GM04504 (cell line): ENCODE results near the gene PIEZO2.

Experiments used
- DNase-seq: peaks from one replicate; pipeline ENCODE4 v3.0.0-alpha.2; 2012; ENCODE audit warnings: low read depth

PIEZO2 gene

DNA sequence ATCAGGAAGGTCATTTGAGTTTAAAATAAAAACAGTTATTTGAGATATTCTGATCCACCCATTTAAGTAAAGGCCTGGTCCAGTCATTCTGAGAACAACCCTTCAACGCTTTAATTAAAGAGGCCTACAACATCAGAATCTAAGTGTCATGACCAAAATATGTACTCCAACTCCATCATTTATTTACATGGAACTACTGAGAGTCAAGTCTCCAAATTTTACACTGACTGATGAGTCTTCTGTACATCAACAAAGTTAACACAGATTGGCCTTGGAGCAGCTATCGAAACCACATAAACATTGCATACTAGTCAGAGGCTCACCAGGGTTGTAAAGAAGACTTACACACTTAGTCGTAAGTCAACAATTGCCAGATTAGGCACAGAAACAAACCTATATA lies 37.1 kb downstream of the PIEZO2 start:
- DNase-seq = no peak

DNA sequence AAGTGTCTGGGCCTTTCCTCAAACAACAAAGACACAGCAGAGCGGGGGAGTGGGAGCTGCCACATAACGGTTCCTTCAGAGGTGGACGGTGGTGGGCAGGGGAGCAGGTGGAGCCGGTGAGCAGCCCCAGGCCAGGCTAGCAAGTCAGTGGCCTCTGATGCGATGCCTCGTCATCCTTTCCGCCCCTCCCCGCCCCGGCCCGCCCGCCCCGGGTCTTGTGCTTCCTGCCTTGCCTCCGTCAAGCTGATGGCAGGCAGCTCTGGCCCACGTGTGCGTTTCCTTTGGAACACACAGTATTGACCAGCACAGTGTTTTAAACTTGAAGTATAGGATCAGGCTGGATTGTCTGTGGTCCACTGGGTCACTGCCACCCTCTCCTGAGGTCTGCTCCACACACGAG lies 38.9 kb downstream of the PIEZO2 start:
- no peak for DNase-seq

GRCh38 chr18:11108947-11109346 lies 40.4 kb downstream of the PIEZO2 start:
- no peak for DNase-seq

- no peak for DNase-seq
These were observed 42.5 kb downstream of the PIEZO2 start for GRCh38 chr18:11106894-11107293.

DNA sequence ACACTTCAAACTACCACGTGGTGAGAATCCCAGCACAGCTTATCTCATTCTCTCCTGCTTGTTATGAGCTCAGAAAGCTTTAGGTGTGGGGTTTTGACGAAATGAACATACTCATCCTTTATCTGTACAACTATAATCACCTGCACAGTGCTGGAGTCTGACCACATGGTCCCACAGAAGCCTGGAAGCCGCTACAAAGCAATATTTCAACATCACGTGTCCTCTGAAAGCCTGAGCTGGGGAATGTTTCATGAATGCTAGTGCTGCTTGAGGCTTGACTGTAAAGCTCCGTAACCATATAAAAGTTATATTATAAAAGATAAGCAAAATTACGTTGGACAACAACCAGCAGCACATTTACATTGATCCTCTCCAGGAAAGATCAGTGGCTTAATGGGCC lies 43.9 kb downstream of the PIEZO2 start:
- no peak for DNase-seq

DNA sequence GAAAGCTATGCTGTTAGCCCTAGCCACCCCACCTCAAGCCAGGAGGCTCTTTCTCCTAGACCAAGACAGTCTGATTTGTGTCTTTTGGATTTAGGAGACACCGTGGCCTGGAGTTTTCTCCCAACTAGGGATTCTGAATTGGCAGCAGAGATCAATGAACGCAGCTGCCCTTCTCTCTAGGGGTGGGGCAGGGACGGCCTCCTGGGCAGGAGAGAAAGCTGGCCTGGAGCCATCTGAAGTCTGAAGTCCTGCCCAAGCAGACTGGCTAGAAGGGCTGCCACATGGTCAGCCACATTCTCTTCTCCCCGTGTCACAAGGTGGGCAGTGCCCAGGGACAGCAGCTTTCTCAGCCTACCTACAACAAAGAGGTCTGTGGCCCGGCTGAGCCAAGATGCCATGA lies 45.1 kb downstream of the PIEZO2 start:
- no peak for DNase-seq

DNA sequence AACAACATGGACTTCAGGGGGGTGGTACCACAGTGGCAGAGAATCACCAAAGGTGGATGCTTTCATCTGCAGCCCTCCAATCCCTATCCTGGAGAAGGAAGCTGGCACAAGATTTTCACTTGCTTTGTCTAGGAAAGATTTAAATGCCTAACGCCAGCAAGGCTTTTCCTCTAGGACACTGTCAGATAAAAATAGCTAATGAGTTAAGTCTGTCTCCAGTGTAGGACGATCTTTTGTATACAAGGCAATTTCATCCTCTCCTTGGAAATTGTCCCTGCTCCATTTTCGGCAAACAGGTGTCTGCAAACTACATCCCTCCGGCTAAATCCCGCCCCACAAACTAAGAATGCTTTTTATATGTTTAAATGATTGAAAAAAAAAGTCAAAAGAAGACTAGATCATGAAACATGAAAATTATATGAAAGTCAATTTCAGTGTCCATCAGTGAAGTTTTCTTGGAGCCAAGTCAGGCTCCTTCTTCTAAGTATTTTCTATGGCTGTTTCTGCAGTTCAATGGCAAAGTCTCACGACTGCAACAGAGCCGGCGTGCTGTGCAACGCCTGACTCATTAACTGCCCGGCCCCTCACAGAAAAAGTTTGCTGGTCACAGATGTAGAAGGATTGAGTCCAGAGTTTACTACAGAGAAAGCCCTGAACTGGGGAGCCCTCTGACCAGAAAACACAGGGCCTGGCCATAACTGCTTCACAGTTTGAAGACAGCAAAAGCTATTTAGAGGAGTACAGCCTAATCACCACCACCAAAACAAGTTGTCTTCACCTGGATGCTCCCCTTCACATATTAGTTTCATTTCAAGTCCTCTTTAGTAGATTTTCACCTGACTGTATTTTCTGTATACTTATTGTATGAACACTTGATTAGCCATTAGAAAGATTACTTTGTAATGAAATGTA lies 52.3 kb downstream of the PIEZO2 start:
- DNase-seq = peak; percentile 10

- no peak for DNase-seq
These were observed 53.0 kb downstream of the PIEZO2 start for GRCh38 chr18:11096411-11096810.

- no peak for DNase-seq
These were observed 53.6 kb downstream of the PIEZO2 start for GRCh38 chr18:11095674-11096293.

DNA sequence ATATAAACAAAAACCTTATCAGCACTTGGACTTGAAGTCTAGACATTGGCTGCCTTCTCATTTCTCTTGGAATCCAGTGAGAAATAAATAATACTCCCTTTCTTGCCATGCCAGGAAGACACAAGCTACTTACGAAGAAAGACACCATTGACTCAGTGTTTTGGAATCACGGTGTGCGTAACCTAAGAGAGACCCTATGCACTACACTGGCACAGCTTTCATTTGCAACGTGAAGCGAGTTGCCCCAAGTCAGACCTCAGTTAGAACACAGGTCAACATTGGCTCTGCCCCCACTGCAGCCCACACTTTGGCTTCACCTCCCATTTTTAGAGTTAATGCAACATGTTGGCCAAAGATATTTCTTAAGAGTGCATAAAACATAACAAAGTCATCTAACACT lies 54.2 kb downstream of the PIEZO2 start:
- no peak for DNase-seq

- no peak for DNase-seq
These were observed 57.6 kb downstream of the PIEZO2 start for GRCh38 chr18:11091746-11092145.

- DNase-seq = no peak
These were observed 59.2 kb downstream of the PIEZO2 start for GRCh38 chr18:11089931-11090715.

GRCh38 chr18:11081009-11081532 lies 68.3 kb downstream of the PIEZO2 start:
- DNase-seq = no peak

- peak; percentile 4 for DNase-seq
These were observed 70.9 kb downstream of the PIEZO2 start for GRCh38 chr18:11078491-11078890.

DNA sequence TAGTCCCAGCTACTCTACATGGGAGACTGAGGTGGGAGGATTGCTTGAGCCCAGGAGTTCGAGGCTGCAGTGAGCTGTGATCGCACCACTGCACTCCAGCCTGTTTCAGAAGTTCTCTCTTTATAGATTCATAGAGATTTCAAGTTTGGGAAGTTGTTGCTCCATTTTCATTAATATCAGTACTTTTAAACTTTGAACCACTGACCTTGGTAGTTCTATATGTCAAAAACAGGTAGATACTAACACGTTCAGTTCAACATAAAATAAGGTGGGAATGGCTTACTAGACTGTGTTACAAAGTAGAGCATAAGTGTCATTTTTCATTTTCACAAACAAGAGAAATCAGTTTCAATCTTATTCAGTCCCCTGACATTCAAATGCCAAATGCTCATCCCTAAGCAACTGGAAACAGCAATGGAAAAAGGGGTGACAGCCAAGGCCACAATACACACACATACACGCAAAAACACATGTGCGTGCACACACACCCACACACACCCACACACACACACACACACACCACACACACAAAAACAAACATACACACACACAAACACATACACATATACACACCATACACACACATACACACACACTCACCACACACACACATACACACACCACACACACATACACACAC lies 71.7 kb downstream of the PIEZO2 start:
- no peak for DNase-seq

DNA sequence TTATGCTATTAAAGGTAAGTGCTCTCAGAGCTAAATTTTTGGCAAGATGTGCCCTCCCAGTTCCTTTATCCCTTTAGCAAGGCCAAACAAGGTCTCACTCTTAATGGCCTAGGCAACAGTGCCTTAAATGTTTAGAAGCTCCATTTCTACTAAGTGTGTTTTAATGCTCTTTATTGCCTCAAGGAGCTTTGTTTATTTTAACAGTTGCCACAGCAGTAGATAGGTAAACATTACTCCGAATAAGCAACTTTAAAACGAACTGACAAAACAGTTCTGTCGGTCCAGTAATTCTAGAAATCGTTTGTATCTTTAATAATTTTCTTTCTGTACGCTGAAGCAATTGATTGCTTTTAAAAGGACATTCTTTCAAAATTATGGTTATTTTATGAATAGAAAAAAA lies 74.5 kb downstream of the PIEZO2 start:
- no peak for DNase-seq

GRCh38 chr18:11073971-11074370 lies 75.4 kb downstream of the PIEZO2 start:
- DNase-seq = no peak

GRCh38 chr18:11072632-11073031 lies 76.7 kb downstream of the PIEZO2 start:
- no peak for DNase-seq

GRCh38 chr18:11071300-11071699 lies 78.1 kb downstream of the PIEZO2 start:
- DNase-seq = no peak

DNA sequence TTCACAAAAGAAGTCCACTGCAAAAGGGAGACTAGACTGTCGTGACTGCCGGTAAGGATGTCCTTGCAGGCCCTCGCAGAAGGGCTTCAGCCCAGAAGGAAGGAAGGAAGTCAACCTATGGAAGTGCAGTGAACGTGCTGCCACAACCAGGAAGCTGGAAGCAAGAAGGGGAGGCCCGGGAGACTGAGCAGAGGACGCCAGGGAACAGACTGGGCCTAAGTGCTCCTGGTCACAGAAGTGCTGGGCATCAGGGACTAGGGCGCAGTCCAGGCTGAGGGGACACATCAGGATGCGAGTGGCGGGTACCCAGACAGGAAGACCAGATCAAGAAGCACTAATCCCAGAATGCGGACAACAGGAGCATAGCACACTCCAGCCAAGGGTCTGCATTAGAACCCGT lies 78.8 kb downstream of the PIEZO2 start:
- no peak for DNase-seq

GRCh38 chr18:11066038-11066437 lies 83.3 kb downstream of the PIEZO2 start:
- DNase-seq = no peak
